ENCODE measurements around the gene ITIH1.

- no peak for TF ChIP-seq CTCF (IDR thresholded peaks at IDR 0.05; ENCODE audit: low read length)
- no peak for TF ChIP-seq EZH2phosphoT487 (IDR thresholded peaks at IDR 0.05; ENCODE audit: low read length)
Observed at GRCh38 chr3:52792413-52792812, 15.0 kb downstream of the ITIH1 start.

Measured in MM.1S (cell line).